A549 (cell line): ENCODE results near the gene BRDT.

Experiments used
- CHD4 ChIP-seq: fragments of 200-600 bp; sonication (generic); IDR thresholded peaks from 2 replicates; pipeline ENCODE4 v1.6.1; 2016; ENCODE audit warnings: antibody characterized with exemption, mild to moderate bottlenecking, borderline replicate concordance
- HDAC2 ChIP-seq: fragments of 200-600 bp; sonication (generic); IDR thresholded peaks from 2 replicates; pipeline ENCODE4 v1.6.1; 2016
- KDM5A ChIP-seq: fragments of 200-600 bp; sonication (generic); IDR thresholded peaks from 2 replicates; pipeline ENCODE4 v1.6.1; 2016; ENCODE audit warnings: antibody characterized with exemption, mild to moderate bottlenecking
- MAFK ChIP-seq: fragments of 450-650 bp; IDR thresholded peaks from 2 replicates; pipeline ENCODE4 v1.6.1; 2014; ENCODE audit not compliant: partially characterized antibody
- MAX ChIP-seq: IDR thresholded peaks from 2 replicates; pipeline ENCODE4 v1.6.1; 2012
- MYC ChIP-seq: IDR thresholded peaks from 2 replicates; pipeline ENCODE4 v1.6.1; 2012; ENCODE audit warnings: mild to moderate bottlenecking, inconsistent platforms, low read length, improper control_type of control experiment, borderline replicate concordance
- POLR2A ChIP-seq: IDR thresholded peaks from 2 replicates; pipeline ENCODE4 v1.6.1; 2012; ENCODE audit warnings: mild to moderate bottlenecking, low read length
- POLR2AphosphoS2 ChIP-seq: conservative IDR thresholded peaks from 2 replicates; pipeline ENCODE4 v1.6.1; 2012; ENCODE audit warnings: low read length, improper control_type of control experiment, inconsistent platforms
- RAD21 ChIP-seq, 2 experiments: fragments of >200 bp in 1 of 2; sonication (Bioruptor Twin) in 1 of 2; formaldehyde crosslinking in 1 of 2; IDR thresholded peaks in 1 of 2; conservative IDR thresholded peaks in 1 of 2; 2 replicates in 1 of 2; 3 replicates in 1 of 2; pipeline ENCODE4 v1.6.1; 2012 to 2018; ENCODE audit warnings: inconsistent platforms in 1 of 2
- TF ChIP-seq, protein P1 (sequence below): fragments of >200 bp; sonication (Bioruptor Twin); formaldehyde crosslinking; IDR thresholded peaks from 3 replicates; pipeline ENCODE4 v1.5.1; 2016
- TF ChIP-seq, protein P2 (sequence below): fragments of 200-600 bp; sonication (generic); IDR thresholded peaks from 2 replicates; pipeline ENCODE4 v1.6.1; 2016; ENCODE audit warnings: antibody characterized with exemption, mild to moderate bottlenecking, moderate library complexity

- no peak for TF ChIP-seq POLR2A
- TF ChIP-seq, protein P1, sequence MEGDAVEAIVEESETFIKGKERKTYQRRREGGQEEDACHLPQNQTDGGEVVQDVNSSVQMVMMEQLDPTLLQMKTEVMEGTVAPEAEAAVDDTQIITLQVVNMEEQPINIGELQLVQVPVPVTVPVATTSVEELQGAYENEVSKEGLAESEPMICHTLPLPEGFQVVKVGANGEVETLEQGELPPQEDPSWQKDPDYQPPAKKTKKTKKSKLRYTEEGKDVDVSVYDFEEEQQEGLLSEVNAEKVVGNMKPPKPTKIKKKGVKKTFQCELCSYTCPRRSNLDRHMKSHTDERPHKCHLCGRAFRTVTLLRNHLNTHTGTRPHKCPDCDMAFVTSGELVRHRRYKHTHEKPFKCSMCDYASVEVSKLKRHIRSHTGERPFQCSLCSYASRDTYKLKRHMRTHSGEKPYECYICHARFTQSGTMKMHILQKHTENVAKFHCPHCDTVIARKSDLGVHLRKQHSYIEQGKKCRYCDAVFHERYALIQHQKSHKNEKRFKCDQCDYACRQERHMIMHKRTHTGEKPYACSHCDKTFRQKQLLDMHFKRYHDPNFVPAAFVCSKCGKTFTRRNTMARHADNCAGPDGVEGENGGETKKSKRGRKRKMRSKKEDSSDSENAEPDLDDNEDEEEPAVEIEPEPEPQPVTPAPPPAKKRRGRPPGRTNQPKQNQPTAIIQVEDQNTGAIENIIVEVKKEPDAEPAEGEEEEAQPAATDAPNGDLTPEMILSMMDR = no peak
- TF ChIP-seq HDAC2 = no peak
- TF ChIP-seq, protein P2, sequence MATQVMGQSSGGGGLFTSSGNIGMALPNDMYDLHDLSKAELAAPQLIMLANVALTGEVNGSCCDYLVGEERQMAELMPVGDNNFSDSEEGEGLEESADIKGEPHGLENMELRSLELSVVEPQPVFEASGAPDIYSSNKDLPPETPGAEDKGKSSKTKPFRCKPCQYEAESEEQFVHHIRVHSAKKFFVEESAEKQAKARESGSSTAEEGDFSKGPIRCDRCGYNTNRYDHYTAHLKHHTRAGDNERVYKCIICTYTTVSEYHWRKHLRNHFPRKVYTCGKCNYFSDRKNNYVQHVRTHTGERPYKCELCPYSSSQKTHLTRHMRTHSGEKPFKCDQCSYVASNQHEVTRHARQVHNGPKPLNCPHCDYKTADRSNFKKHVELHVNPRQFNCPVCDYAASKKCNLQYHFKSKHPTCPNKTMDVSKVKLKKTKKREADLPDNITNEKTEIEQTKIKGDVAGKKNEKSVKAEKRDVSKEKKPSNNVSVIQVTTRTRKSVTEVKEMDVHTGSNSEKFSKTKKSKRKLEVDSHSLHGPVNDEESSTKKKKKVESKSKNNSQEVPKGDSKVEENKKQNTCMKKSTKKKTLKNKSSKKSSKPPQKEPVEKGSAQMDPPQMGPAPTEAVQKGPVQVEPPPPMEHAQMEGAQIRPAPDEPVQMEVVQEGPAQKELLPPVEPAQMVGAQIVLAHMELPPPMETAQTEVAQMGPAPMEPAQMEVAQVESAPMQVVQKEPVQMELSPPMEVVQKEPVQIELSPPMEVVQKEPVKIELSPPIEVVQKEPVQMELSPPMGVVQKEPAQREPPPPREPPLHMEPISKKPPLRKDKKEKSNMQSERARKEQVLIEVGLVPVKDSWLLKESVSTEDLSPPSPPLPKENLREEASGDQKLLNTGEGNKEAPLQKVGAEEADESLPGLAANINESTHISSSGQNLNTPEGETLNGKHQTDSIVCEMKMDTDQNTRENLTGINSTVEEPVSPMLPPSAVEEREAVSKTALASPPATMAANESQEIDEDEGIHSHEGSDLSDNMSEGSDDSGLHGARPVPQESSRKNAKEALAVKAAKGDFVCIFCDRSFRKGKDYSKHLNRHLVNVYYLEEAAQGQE = no peak
- TF ChIP-seq MYC = no peak
- TF ChIP-seq MAFK = no peak
- TF ChIP-seq RAD21 (conservative IDR thresholded peaks at IDR 0.05 in 1 of 2, IDR thresholded peaks at IDR 0.05 in 1 of 2) = no peak
- no peak for TF ChIP-seq MAX
- no peak for TF ChIP-seq POLR2AphosphoS2
- no peak for TF ChIP-seq KDM5A
- TF ChIP-seq CHD4 = no peak
Observed at GRCh38 chr1:91913018-91913417, 36.2 kb upstream of the BRDT start.
